ENCODE results near the gene IMMP2L.

Gene IMMP2L

DNA sequence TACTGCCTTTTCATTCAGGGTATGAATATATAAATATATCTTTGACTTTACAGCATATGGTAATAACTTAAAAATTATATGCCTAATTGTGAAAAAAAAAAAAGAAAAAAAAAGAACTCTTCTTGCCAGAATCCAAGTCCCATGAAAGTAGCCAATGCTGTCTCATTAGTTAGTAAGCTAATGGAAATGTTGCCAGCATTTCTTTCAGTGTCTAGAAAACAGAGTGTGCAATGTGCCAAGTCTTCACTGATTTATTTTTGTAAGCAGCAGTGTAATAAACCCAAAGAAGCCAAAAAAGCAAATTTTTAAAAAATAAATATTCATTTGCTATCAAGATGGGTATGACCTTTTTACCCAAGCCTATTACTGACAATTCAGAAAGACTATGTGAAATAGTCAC, 502.5 kb downstream of the IMMP2L start:
- no peak for DNase-seq

- no peak for DNase-seq
Measured at GRCh38 chr7:111057066-111057465, 505.2 kb downstream of the IMMP2L start.

DNA sequence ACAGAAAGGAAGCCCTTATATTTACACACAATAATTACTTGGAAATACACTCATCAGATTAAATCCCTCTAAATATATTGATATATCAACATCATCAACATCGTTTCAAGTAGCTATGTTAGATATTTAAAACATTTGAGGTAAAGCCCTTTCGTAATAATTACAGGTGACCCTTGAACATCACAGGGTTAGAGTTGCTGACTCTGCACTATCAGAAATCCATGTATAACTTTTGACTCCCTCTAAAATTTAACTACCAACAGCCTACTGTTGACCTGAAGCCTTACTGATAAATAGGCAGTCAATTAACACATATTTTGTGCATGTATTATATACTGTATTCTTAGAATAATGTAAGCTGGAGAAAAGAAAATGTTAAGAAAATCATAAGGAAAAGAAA, 505.9 kb downstream of the IMMP2L start:
- no peak for DNase-seq

- DNase-seq: no peak
Measured at GRCh38 chr7:111053035-111053434, 509.3 kb downstream of the IMMP2L start.

DNA sequence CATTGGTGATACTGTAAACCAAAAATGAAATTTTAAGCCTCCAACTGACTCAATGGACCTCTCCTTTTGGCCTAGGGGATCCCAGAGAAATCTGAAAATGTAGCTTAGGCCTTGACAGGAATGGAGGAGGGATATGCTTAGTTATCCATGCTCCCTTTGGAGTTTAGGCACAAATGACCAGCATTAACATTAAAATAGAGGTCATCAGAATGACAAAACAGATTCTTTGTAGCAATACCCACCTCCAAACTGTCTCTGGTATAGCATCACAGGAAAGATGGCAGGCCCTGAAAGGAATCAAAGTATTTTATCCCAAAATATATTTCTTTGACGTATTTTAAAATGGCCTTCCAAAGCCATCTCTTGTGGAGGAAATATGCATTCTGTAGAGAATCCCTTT, 510.5 kb downstream of the IMMP2L start:
- DNase-seq: no peak

- DNase-seq: no peak
Measured at GRCh38 chr7:111050875-111051416, 511.3 kb downstream of the IMMP2L start.

DNA sequence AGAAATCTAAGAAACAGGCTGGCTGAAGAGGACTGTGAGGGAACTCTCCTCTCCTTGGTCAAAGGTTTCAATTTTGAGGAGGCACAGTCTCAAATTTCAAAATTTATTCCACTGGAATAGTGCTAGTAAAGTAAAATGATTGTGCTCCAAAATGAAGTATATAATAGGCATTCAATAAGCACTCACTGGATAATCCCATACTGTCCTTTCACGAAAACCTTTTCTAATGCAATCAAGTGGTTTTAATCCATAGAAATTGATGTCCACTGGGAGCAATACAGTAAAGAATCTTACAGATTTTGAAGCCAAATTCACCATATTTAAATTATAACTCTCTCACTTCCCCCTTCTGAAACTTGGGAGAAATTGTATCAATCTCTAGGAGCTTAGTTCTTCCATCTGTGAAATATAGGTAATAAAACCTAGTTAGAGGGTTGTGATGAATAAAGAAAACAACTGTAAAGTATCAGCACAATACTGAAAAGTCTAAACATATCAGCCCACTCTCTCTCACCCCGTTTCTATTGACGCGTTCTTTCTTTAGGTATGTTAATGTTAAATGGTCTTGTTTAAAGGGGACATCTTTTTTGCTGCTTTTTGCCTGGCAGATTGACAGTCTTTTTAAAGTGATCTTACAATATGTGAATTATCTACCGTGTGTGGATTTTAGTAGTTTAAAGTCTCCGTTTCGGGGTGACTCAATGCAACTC, 512.2 kb downstream of the IMMP2L start:
- DNase-seq: no peak

GRCh38 chr7:111047595-111047994, 514.7 kb downstream of the IMMP2L start:
- DNase-seq: no peak

DNA sequence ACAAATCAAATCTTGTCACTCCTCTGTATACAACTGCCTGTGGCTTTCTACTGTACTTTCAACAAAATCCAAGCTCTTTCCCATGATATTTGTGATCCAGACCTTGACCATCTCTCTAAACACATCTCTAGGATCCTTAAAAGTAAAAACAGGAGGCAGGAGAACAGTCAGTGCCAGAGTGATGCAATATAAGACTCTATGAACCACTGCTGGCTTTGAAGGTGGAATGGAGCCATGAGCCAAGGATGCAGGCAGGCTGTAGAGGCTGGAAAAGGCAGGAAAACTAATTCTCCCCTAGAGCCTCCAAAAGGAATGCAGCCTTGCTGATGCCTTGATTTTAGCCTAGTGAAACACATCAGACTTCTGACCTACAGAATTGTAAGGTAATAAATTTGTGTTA, 516.8 kb downstream of the IMMP2L start:
- DNase-seq: no peak

GRCh38 chr7:111043561-111043960, 518.7 kb downstream of the IMMP2L start:
- DNase-seq: no peak

GRCh38 chr7:111042842-111043241, 519.5 kb downstream of the IMMP2L start:
- no peak for DNase-seq

DNA sequence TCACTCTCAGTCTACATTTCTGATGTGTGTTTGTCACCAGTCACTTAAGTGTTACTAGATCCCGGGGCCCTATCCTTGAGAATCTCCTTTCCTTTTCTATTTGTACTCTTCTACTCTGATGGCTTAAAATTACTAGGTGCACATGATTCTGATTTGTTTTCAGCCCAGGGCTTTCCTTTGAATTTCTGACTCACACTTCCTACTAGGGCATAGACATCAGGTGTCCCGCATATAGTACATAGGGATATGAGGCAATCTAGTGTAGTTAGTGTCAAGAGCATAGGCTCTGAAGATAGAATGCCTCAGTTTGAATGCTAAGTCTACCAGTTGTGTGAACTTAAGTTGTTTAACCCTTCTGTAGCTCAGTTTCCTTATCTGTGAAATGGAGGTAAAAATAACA, 520.7 kb downstream of the IMMP2L start:
- DNase-seq: no peak

DNA sequence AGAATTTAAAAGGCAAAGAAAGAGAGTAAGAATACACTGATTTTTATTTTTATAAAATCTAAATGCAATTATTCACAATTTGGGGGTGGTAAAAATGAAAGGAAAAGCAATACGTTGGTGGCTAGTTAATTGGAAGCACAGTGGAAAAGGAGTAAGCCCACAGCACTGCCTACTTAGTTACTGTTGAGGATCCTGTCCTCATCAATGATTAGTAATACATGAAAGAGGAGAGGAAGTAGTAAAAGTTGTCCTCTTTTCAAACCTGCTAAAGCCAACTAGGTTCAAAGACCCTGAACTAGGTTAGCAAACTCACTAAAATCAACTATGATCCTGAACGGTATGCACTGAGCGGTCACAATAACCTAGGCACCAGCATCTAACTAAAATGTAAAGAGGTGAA, 524.1 kb downstream of the IMMP2L start:
- no peak for DNase-seq

DNA sequence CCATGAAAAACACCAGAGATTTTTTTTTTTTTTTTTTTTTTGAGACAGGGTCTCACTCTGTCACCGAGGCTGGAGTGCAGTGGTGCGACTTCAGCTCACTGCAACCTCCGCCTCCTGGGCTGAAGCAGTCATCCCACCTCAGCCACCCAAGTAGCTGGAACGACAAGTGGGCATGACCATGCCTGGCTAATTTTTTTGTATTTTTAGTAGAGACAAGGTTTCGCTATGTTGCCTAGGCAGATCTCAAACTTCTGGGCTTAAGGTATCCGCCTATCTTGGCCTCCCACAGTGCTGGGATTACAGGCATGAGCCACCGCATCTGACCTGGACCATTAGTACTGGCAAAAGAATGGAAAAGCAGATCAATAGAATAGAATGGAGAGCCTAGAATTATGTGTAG, 530.4 kb downstream of the IMMP2L start:
- DNase-seq: no peak

DNA sequence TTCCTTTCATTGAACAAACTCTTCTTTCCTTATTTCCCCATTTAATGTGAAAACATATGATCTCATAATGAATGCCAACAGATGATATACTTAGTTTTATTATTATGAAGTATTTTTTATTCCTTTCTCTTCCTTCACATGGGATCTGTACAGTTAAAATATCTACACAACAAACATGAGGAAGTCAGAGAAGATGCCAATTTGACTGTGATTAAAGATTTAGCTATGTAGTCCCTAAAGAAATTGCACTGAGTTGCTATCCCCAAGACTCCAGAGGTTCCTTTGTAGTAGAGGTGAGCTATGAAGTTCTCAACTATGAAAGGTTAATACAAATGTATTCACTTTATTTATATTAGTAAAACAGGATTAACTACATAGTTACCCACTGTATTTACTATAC, 532.0 kb downstream of the IMMP2L start:
- no peak for DNase-seq

- no peak for DNase-seq
Measured at GRCh38 chr7:111029574-111030251, 532.6 kb downstream of the IMMP2L start.

DNA sequence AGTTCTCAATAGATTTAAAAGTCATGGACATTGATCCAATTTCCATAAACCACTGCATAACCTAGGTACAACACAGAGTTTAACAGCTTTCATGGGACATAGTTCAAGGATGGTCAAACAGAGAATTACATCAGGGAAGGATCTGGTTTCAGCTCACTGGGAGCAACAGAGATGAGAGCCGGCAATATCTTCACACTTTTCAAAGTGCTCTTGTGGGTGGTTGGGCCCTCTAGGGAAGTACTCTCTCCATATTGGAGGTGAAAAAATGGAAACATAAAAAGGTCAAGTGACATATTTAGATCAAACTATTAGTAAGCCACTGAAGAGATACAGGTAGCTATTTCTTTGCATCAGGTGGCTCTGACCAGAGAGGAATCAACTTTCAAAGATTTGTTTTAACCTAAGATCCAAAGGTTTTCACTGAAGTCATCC, 533.1 kb downstream of the IMMP2L start:
- no peak for DNase-seq

- DNase-seq: no peak
Measured at GRCh38 chr7:111027396-111027795, 534.9 kb downstream of the IMMP2L start.

DNA sequence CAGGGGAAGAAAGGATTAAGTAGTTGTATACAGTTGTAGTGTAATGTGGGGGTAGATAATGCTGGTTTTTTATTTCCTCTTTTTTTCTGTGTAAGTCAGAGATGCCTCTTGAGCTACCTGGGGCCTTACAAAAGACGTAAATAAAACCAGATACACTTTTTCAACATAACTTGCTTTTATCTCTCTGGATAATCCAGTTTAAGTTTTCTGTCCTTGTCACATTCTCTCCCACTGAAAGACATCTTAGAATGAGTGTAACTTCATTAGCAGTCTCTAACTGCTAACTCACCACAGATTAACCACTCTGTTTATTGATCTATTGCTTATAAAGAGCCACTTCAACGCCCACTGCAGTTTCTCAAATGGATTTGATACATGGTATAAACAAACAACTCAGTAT, 535.5 kb downstream of the IMMP2L start:
- DNase-seq: no peak

DNA sequence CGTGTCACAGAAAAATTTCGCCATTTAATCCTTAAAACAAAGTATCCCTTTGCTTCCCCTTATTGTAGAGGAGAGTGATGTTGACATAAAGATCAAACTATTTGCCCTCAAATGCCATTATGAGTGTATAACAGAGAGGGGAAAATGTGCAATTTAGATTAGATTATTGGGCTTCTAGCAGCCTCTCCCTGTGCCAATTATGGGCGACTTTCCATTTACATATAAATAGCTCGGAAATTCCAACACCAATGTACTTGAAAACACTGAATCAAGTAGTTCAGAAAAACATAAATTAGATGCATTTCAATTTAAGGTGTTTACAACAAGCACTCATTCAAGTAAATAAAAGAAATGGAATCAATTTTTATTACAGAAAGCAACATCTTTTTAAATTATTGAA, 535.9 kb downstream of the IMMP2L start:
- no peak for DNase-seq

DNA sequence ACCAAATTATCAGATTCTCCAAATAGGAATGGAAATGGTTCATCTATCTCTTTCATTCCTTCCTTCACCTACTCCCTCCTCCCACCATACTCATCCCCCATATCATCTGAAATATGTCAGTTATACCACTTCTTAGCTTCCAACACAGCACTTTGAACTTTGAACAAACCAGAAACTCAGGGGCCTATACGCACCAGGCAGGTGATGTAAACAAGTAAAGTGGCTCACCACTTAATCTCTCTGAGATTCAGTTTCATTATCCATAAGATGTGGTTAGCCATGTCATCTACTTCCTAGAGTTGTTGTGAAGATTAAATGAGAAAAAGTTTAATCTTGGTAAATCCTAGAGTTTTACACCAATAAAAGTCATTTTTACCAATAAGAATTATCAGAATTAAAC, 537.3 kb downstream of the IMMP2L start:
- no peak for DNase-seq

GRCh38 chr7:111018960-111019736, 543.1 kb downstream of the IMMP2L start:
- DNase-seq: no peak

GRCh38 chr7:111018447-111018846, 543.8 kb downstream of the IMMP2L start:
- no peak for DNase-seq

GRCh38 chr7:111014079-111014478, 548.2 kb downstream of the IMMP2L start:
- DNase-seq: no peak

Measured in cerebellar nuclear complex (tissue), 1 donor.